H1 (cell line): Measurements from ENCODE around the gene CFAP97D2.

Experiments
- CBX8 ChIP-seq: fragments of 300-800, 300-1000 bp; sonication (generic); IDR thresholded peaks from 2 replicates; pipeline ENCODE4 v1.7.1; 2016; ENCODE audit warnings: low read depth, low read length, borderline replicate concordance
- TF ChIP-seq, protein P1 (sequence below), 3 experiments: IDR thresholded peaks; 1 replicate in 2 of 3; 2 replicates in 1 of 3; pipeline versions ENCODE4 v1.5.1 to v1.6.1; 2011; ENCODE audit warnings: low read length in 3 of 3, mild to moderate bottlenecking in 3 of 3, inconsistent platforms in 2 of 3, low read depth in 1 of 3, moderate library complexity in 1 of 3; ENCODE audit not compliant: insufficient read depth in 1 of 3; ENCODE audit errors: control extremely low read depth in 1 of 3

- TF ChIP-seq, protein P1, sequence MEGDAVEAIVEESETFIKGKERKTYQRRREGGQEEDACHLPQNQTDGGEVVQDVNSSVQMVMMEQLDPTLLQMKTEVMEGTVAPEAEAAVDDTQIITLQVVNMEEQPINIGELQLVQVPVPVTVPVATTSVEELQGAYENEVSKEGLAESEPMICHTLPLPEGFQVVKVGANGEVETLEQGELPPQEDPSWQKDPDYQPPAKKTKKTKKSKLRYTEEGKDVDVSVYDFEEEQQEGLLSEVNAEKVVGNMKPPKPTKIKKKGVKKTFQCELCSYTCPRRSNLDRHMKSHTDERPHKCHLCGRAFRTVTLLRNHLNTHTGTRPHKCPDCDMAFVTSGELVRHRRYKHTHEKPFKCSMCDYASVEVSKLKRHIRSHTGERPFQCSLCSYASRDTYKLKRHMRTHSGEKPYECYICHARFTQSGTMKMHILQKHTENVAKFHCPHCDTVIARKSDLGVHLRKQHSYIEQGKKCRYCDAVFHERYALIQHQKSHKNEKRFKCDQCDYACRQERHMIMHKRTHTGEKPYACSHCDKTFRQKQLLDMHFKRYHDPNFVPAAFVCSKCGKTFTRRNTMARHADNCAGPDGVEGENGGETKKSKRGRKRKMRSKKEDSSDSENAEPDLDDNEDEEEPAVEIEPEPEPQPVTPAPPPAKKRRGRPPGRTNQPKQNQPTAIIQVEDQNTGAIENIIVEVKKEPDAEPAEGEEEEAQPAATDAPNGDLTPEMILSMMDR (IDR thresholded peaks at IDR 0.05; ENCODE audit: control extremely low read depth in 1 of 3, insufficient read depth in 1 of 3, low read depth in 1 of 3, low read length in 3 of 3): no peak
- TF ChIP-seq CBX8: no peak
These were observed 24.5 kb downstream of the CFAP97D2 start for GRCh38 chr13:114203536-114203935.
